ENCODE measurements around the gene NPIPB8. TPM values are rescaled to one million over a fixed set of nuclear protein-coding genes. Genes with fewer than 3 reads are reported as not detected.
A peak's percentile ranks its signal among the peaks of the same experiment; 100 is the strongest.
"Not testable (repeated sequence)": the region's sequence is repeated elsewhere in the genome, so short reads cannot be mapped to it uniquely, and the experiment has no call there.

The NPIPB8 gene
- total RNA-seq, 4 donors from 2014 or later = 0.85 to 2.1 (median 1.3) TPM; not detected in 1

DNA sequence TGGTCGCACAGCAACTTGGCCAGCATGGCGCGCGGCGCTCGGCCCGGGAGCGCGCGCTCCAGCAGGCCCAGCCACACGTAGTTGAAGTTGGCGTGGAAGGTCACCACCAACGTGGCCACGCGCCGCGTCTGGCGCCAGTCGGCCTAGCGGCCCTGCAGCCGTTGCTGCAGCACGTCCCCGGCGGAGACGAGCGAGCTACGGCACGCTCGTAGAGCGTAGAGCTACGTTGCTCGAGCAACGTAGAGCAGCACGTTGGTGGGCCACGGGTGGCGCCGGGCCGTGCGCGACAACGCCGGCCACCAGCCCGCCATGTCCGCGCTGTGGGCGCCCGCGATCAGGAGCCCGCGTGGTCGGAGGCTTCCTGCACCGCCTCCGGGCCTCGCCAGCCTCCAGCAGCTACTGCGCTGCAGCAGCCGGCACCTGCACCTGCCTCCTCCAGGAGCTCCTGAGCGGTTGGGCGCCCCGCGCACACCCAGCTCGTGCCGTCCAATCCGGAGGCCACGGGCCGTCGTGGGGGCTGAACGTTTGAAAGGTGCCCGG, 14.6 kb upstream of the NPIPB8 start:
- Histone ChIP-seq H3K9me3 (no peaks in the 10 kb centered on the region), H3K27ac (peak overlapping the region in 3 of 4 donors; percentile 17 to 55 (median 39)), H3K4me1 (peaks cover 0 to 23% (median 4%) of the 10 kb centered on the region in 4 donors), H3K27me3 (no peaks in the 10 kb centered on the region), H3K36me3 (no peaks in the 10 kb centered on the region), H3K4me3 (peak overlapping the region; percentile 38 to 75 (median 70))
- TF ChIP-seq, protein P1, sequence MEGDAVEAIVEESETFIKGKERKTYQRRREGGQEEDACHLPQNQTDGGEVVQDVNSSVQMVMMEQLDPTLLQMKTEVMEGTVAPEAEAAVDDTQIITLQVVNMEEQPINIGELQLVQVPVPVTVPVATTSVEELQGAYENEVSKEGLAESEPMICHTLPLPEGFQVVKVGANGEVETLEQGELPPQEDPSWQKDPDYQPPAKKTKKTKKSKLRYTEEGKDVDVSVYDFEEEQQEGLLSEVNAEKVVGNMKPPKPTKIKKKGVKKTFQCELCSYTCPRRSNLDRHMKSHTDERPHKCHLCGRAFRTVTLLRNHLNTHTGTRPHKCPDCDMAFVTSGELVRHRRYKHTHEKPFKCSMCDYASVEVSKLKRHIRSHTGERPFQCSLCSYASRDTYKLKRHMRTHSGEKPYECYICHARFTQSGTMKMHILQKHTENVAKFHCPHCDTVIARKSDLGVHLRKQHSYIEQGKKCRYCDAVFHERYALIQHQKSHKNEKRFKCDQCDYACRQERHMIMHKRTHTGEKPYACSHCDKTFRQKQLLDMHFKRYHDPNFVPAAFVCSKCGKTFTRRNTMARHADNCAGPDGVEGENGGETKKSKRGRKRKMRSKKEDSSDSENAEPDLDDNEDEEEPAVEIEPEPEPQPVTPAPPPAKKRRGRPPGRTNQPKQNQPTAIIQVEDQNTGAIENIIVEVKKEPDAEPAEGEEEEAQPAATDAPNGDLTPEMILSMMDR (IDR thresholded peaks at IDR 0.05) = no peak
- TF ChIP-seq POLR2A (IDR thresholded peaks at IDR 0.05) = peak; percentile 46 to 65
- DNase-seq = peak; percentile 62 to 85 (median 78)

DNA sequence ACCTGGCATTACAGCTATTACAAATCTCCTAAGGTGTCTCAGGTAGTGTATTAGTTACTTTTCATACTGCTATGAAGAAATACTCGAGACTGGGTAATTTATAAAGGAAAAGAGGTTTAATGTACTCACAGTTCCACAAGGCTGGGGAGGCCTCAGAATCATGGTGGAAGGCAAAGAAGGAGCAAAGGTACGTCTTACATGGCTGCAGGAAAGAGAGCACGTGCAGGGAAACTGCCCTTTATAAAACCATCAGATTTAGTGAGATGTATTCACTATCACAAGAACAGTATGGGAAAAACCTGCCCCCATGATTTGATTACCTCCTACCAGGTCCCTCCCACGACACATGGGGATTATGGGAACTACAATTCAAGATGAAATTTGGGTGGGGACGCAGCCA, 7.0 kb upstream of the NPIPB8 start:
- not testable (repeated sequence) for H3K4me3 ChIP-seq, H3K27ac ChIP-seq, H3K9me3 ChIP-seq, H3K36me3 ChIP-seq, H3K4me1 ChIP-seq, DNase-seq, H3K27me3 ChIP-seq

GRCh38 chr16:28636093-28636823, 1.6 kb upstream of the NPIPB8 start:
- H3K27me3 ChIP-seq, H3K4me1 ChIP-seq, H3K27ac ChIP-seq, H3K9me3 ChIP-seq, H3K4me3 ChIP-seq, H3K36me3 ChIP-seq, DNase-seq: not testable (repeated sequence)

GRCh38 chr16:28638359-28638758, 494 bp downstream of the NPIPB8 start:
- not testable (repeated sequence) for H3K27me3 ChIP-seq, DNase-seq, H3K36me3 ChIP-seq

DNA sequence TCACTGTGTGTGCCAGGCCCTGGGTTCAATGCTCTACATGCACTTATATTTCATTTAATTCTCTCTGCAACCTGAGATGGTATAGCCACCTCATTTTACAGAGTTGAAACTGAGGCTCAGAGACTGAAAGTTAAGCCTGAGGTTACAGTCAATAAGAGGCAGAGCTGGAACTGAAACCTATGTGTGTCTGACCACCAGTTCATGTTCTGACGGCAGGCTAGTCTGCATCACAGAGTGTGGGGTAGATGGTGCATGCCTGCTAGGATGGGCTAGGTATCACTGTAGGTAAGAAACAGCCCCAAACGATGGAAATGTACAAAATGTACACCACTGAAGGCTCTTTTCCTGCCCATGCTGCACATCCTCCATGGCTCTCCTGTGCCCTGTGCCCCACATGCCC, 2.1 kb downstream of the NPIPB8 start:
- H3K27ac ChIP-seq = not testable (repeated sequence)

More at GRCh38 chr16:28638359-28638758, 494 bp downstream of the NPIPB8 start:
- H3K4me1 ChIP-seq, H3K27ac ChIP-seq, H3K4me3 ChIP-seq, H3K9me3 ChIP-seq: not testable (repeated sequence)

DNA sequence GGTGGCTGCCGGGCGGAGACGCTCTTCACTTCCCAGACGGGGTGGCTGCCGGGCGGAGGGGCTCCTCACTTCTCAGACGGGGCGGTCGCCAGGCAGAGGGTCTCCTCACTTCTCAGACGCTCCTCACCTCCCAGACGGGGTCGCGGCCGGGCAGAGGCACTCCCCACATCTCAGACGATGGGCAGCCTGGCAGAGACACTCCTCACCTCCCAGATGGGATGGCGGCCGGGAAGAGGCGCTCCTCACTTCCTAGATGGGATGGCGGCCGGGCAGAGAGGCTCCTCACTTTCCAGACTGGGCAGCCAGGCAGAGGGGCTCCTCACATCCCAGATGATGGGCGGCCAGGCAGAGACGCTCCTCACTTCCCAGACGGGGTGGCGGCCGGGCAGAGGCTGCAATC, 28.4 kb downstream of the NPIPB8 start:
- not testable (repeated sequence) for H3K4me3 ChIP-seq, H3K4me1 ChIP-seq, DNase-seq, H3K9me3 ChIP-seq, H3K36me3 ChIP-seq, H3K27me3 ChIP-seq, H3K27ac ChIP-seq

More for the DNA sequence above, 2.1 kb downstream of the NPIPB8 start:
- not testable (repeated sequence) for DNase-seq, H3K9me3 ChIP-seq, H3K4me1 ChIP-seq, H3K36me3 ChIP-seq, H3K27me3 ChIP-seq, H3K4me3 ChIP-seq

GRCh38 chr16:28667480-28667879, 29.6 kb downstream of the NPIPB8 start:
- H3K27me3 ChIP-seq, H3K27ac ChIP-seq, H3K9me3 ChIP-seq, H3K36me3 ChIP-seq, H3K4me3 ChIP-seq, H3K4me1 ChIP-seq, DNase-seq: not testable (repeated sequence)

DNA sequence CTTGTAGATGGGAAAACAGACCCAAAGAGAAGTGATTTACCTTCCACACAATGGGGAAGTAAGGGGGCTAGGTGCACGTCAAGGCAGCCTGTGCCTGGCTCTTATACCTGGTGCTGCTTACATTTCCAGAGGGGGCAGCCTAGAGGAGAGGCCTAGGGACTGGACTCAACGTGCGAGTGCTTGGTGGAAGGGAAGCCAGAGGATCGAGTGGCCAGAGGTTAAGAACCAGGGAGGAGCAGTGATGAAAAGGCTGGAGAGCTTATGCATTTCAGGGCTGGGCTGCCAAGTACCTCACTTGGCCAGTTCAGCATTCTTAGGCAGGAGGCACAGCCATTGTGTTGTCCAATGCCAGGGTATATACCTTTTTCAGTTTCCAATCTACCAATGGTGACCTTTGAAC, 30.3 kb downstream of the NPIPB8 start:
- H3K27me3 ChIP-seq, H3K4me1 ChIP-seq, H3K27ac ChIP-seq, H3K36me3 ChIP-seq, H3K9me3 ChIP-seq, DNase-seq, H3K4me3 ChIP-seq: not testable (repeated sequence)

- H3K4me1 ChIP-seq, H3K27me3 ChIP-seq, H3K36me3 ChIP-seq, H3K9me3 ChIP-seq, DNase-seq, H3K27ac ChIP-seq, H3K4me3 ChIP-seq: not testable (repeated sequence)
Observed at GRCh38 chr16:28688327-28688952, 50.6 kb downstream of the NPIPB8 start.

GRCh38 chr16:28689425-28689824, 51.6 kb downstream of the NPIPB8 start:
- not testable (repeated sequence) for H3K36me3 ChIP-seq, DNase-seq, H3K4me1 ChIP-seq, H3K4me3 ChIP-seq, H3K27ac ChIP-seq, H3K27me3 ChIP-seq, H3K9me3 ChIP-seq

GRCh38 chr16:28691722-28692121, 53.9 kb downstream of the NPIPB8 start:
- not testable (repeated sequence) for H3K4me1 ChIP-seq, H3K27me3 ChIP-seq, H3K4me3 ChIP-seq, H3K27ac ChIP-seq, H3K36me3 ChIP-seq, H3K9me3 ChIP-seq
- DNase-seq = peak in 1 of 3 donors; percentile 17

DNA sequence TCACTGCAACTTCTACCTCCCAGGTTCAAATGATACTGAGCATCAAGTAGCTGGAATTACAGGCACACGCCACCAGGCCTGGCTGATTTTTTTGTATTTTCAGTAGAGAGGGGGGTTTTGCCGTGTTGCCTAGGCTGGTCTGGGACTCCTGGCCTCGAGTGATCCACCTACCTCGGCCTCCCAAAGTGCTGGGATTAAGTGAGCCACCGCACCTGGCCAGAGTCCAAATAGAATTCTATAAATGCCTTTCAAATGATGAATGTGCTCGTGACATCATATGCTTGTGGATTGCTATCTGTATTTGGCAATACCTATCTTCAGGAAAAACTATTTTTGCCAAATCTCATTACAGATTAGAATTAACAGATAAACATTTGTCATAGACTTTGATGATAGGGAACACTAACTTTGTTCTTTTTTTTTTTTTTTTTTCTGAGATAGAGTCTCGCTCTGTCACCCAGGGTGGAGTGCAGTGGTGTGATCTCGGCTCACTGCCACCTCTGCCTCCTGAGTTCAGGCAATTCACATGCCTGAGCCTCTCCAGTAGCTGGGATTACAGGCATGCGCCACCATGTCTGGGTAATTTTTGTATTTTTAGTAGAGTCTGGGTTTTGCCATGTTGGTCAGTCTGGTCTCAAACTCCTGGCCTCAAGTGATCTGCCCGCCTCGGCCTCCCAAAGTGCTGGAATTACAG, 55.5 kb downstream of the NPIPB8 start:
- not testable (repeated sequence) for H3K27ac ChIP-seq, H3K27me3 ChIP-seq, H3K4me1 ChIP-seq, DNase-seq, H3K36me3 ChIP-seq, H3K4me3 ChIP-seq, H3K9me3 ChIP-seq

DNA sequence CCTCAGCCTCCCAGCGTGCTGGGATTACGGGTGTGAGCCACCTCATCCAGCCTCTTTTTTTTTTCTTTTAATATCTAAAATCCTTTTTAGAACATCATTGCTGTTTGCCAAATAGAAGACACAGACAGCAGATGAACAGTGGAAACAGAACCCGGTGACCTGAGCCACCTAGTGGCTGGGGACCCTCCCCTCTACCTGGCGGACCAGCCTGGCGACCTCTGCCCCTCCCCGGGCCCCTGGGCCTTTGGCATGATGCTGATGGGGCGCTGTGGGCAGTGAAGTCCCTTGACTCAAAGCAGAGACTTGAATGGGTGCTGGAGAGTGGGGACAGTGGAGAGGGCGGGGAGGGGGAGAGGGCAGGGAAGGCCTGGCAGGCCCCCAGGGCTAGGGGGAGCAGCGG, 61.9 kb downstream of the NPIPB8 start:
- not testable (repeated sequence) for H3K36me3 ChIP-seq, H3K27ac ChIP-seq, H3K27me3 ChIP-seq, DNase-seq, H3K4me3 ChIP-seq, H3K4me1 ChIP-seq, H3K9me3 ChIP-seq

- peak in 1 of 3 donors; percentile 0 for DNase-seq
- H3K36me3 ChIP-seq = not testable (repeated sequence)
Observed at GRCh38 chr16:28700349-28700748, 62.5 kb downstream of the NPIPB8 start.

More at GRCh38 chr16:28700349-28700748, 62.5 kb downstream of the NPIPB8 start:
- not testable (repeated sequence) for H3K9me3 ChIP-seq, H3K4me3 ChIP-seq, H3K27me3 ChIP-seq, H3K4me1 ChIP-seq, H3K27ac ChIP-seq
